ENCODE results near the gene ZNF593.

The ZNF593 gene

DNA sequence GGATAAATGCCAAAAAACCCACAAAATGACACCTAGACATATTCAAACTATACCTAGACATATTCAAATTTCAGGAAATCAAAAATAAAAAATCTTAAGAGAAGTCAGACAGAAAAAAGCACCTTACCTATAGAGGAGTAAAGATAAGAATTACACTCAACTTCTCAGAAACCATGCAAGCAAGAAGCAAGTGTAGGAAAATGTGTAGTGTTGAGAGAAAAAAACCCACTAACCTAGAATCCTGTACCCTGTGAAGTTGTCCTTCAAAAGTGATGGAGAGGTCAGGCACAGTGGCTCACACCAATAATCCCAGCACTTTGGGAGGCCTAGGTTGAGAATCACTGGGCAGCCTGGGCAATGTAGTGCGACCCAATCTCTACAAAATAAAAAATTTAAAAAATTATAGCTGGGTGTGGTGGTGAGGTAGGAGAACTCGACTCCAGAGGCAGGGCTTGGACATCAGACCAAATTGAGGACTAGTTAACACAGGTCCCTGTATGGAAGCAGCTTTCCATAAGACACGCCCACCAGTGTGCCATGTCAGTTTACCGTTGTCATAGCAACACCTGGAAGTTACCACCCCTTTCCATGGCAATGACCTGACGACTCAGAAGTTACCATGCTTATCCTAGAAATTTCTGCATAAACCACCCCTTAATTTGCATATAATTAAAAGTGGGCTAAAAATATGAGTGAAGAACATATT, 37.4 kb upstream of the ZNF593 start:
- H3K4me3 ChIP-seq (ENCODE audit: control insufficient read depth, low read depth, low read length): no peak overlapping the region
- TF ChIP-seq, protein P1, sequence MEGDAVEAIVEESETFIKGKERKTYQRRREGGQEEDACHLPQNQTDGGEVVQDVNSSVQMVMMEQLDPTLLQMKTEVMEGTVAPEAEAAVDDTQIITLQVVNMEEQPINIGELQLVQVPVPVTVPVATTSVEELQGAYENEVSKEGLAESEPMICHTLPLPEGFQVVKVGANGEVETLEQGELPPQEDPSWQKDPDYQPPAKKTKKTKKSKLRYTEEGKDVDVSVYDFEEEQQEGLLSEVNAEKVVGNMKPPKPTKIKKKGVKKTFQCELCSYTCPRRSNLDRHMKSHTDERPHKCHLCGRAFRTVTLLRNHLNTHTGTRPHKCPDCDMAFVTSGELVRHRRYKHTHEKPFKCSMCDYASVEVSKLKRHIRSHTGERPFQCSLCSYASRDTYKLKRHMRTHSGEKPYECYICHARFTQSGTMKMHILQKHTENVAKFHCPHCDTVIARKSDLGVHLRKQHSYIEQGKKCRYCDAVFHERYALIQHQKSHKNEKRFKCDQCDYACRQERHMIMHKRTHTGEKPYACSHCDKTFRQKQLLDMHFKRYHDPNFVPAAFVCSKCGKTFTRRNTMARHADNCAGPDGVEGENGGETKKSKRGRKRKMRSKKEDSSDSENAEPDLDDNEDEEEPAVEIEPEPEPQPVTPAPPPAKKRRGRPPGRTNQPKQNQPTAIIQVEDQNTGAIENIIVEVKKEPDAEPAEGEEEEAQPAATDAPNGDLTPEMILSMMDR (IDR thresholded peaks at IDR 0.05; ENCODE audit: control insufficient read depth, insufficient read depth, low read depth, low read length, missing control alignments): no peak
- DNase-seq (ENCODE audit: low read depth): no peak

DNA sequence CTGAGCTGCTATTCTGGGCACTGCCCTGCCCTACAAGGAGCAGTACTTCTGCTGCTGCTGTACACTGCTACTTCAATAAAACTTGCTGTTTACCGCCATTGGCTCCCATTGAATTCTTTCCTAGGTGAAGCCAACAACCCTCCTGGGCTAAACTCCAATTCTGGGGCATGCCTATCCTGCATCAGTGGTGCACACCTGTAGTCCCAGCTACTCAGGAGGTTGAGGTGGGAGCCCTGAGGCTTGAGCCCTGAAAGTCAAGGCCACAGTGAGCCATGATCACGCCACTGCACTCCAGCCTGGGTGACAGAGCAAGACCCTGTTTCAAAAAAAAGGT, 36.9 kb upstream of the ZNF593 start:
- DNase-seq (ENCODE audit: low read depth): no peak
- TF ChIP-seq, protein P1 (IDR thresholded peaks at IDR 0.05; ENCODE audit: control insufficient read depth, insufficient read depth, low read depth, low read length, missing control alignments): no peak
- no peak overlapping the region for H3K4me3 ChIP-seq (ENCODE audit: control insufficient read depth, low read depth, low read length)

DNA sequence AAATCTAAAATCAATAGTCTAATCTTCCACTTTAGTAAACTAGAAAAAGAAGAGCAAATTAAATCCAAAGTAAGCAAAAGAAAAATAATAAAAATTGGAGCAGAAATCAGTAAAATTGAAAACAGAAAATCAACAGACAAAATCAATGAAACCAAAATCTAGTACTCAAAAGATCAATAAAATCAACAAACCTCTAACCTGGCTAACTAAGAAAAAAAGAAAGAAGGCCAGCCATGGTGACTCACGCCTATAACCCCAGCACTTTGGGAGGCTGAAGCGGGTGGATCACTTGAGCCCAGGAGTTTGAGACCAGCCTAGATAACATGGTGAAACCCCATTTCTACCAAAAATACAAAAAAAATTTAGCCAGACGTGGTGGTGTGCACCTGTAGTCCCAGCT, 35.2 kb upstream of the ZNF593 start:
- no peak overlapping the region for H3K4me3 ChIP-seq (ENCODE audit: control insufficient read depth, low read depth, low read length)
- DNase-seq (ENCODE audit: low read depth): no peak
- TF ChIP-seq, protein P1 (IDR thresholded peaks at IDR 0.05; ENCODE audit: control insufficient read depth, insufficient read depth, low read depth, low read length, missing control alignments): no peak

DNA sequence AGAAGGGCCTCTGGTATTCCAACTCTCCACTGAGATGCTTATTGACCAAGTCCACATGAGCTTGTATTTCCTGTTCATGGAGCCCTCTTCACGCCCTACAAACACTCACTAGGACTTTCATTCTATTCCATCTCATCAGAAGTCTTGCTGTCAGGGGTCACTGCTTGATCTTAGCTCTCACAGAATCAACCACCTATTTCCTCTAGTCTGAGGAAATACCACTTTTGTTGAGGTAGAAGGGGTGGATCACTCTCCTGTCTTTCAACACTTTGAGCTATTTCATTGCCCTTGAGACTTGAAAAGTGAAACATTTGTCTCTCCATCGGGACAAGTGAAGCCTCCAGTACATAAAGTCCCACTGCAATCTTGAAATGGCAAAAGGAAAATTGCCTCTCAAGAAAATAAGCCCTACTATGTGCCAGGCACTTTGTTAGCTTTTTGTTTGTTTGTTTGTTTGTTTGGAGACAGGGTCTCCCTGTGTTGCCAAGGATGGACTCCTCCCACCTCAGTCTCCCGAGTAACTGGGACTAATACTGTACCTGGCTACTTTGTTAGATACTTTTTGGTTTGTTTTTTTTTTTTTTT, 30.6 kb upstream of the ZNF593 start:
- TF ChIP-seq, protein P1 (IDR thresholded peaks at IDR 0.05; ENCODE audit: control insufficient read depth, insufficient read depth, low read depth, low read length, missing control alignments): no peak
- H3K4me3 ChIP-seq (ENCODE audit: control insufficient read depth, low read depth, low read length): no peak overlapping the region
- no peak for DNase-seq (ENCODE audit: low read depth)

DNA sequence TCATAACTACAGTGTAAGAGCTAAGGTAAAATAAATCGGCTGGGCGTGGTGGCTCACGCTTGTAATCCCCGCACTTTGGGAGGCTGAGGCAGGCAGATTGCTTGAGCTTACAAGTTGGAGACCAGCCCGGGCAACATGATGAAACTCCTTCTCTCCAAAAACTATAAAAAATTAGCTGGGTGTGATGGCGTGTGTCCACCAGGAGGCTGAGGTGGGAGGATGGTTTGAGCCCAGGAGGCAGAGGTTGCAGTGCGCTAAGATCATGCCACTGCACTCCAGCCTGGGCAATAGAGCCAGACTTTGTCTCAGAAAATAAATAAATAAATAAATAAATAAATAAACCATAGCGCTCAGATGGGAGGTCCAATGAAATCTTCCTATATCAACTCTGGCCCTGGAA, 27.5 kb upstream of the ZNF593 start:
- TF ChIP-seq, protein P1 (IDR thresholded peaks at IDR 0.05; ENCODE audit: control insufficient read depth, insufficient read depth, low read depth, low read length, missing control alignments): no peak
- H3K4me3 ChIP-seq (ENCODE audit: control insufficient read depth, low read depth, low read length): no peak overlapping the region
- DNase-seq (ENCODE audit: low read depth): no peak

DNA sequence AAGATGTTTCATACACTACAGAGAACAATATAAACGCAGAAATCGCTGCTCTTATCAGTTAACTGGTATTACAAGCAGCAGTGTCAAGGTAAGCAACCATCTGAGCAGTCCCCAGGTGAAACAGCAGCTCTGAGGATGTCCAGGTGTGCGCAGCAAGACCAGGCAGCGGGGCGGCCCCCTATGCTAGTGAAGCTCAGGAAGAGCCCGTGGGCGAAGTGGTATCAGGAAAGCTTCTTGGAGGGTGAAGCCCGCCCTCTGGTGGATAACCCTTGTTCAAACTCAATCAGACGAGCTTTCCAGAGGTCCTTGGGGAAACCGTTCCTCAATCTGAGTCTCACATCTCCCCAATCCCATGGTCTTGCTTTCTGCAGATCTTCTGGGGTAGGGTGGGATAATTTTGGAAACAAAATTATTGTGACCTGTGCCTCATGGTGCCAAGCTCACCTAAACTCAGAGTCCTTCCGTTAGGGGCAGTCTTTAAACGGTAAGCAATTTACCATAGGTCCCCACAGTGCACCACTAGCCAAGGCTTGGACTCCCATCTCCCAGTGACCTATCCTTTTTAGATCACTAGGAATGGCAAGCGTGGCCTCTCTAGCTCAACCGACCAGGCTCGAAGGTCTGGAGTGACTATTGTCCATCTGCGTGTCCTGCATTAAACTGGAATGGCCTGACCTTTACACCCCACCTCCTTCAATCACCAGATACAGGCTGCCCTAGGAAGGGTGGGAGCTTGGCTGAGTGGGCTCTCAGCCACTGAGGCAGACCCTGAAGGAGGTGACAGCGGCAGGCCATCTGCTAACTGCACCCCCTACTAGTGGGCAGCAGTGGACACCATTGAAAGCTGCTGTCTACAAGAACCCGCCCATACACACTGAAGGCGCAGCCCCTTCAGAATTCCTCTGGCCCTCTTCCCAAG, 24.4 kb upstream of the ZNF593 start:
- peak; percentile 52 for DNase-seq (ENCODE audit: low read depth)
- TF ChIP-seq, protein P1 (IDR thresholded peaks at IDR 0.05; ENCODE audit: control insufficient read depth, insufficient read depth, low read depth, low read length, missing control alignments): peak; percentile 81

More for the DNA sequence above, 24.4 kb upstream of the ZNF593 start:
- no peak overlapping the region for H3K4me3 ChIP-seq (ENCODE audit: control insufficient read depth, low read depth, low read length)
